Endothelial cell of umbilical vein (primary cell): ENCODE measurements around the gene EXOSC2. TPM values are rescaled to one million over a fixed set of nuclear protein-coding genes. Genes with fewer than 3 reads are reported as not detected.

ENCODE experiments used
- BruUV-seq: library from RNA; stranded (reverse); fragments of 400-500 nt; replicated peaks from 2 replicates; lab custom pipeline; 2021; lab: Mats Ljungman, UMichigan
- CTCF ChIA-PET: fragments of 300-600, 350-600 bp; sonication (Branson Sonifier 250); formaldehyde crosslinking; loops from one replicate; lab custom pipeline; 2021; ENCODE audit warnings: antibody characterized with exemption, inconsistent platforms; lab: Charles Lee
- POLR2A ChIA-PET: fragments of 300-600, 350-600 bp; sonication (Branson Sonifier 250); formaldehyde crosslinking; loops from one replicate; lab custom pipeline; 2021; ENCODE audit warnings: antibody characterized with exemption, inconsistent platforms; lab: Charles Lee
- DNase-seq: peaks from one replicate; pipeline ENCODE4 v3.0.0-alpha.2; 2011; ENCODE audit warnings: low read depth, low spot score
- FAIRE-seq: peaks from 2 replicates; lab custom pipeline; 2011; peaks lifted over from hg19 to GRCh38; lab: Jason Lieb, UNC
- H2AFZ ChIP-seq: 2 replicates; pipeline ENCODE4 v1.6.0; 2012; ENCODE audit warnings: low read depth, low read length, control low read depth, inconsistent platforms
- H3K27ac ChIP-seq: 2 replicates; pipeline ENCODE4 v1.5.1; 2011; ENCODE audit warnings: low read depth, mild to moderate bottlenecking, control low read depth, low read length, moderate library complexity; ENCODE audit not compliant: insufficient read depth
- H3K27me3 ChIP-seq, 2 experiments: 2 replicates each; pipeline versions ENCODE4 v1.6.0 to v1.6.1; 2011; ENCODE audit warnings: low read length in 2 of 2, mixed read lengths in 1 of 2; ENCODE audit not compliant: control insufficient read depth in 2 of 2, insufficient read depth in 2 of 2
- H3K36me3 ChIP-seq, 2 experiments: 2 replicates in 1 of 2; 3 replicates in 1 of 2; pipeline ENCODE4 v1.5.1; 2011; ENCODE audit warnings: low read length in 2 of 2, mild to moderate bottlenecking in 1 of 2, moderate library complexity in 1 of 2; ENCODE audit not compliant: control insufficient read depth in 2 of 2, insufficient read depth in 2 of 2; ENCODE audit errors: extremely low read depth in 1 of 2
- H3K4me1 ChIP-seq: 3 replicates; pipeline ENCODE4 v1.5.1; 2011; ENCODE audit warnings: mild to moderate bottlenecking, low read length; ENCODE audit not compliant: control insufficient read depth, insufficient read depth; ENCODE audit errors: extremely low read depth
- H3K4me2 ChIP-seq: 2 replicates; pipeline ENCODE4 v1.6.1; 2011; ENCODE audit warnings: low read length, control low read depth, mixed read lengths; ENCODE audit not compliant: insufficient read depth
- H3K4me3 ChIP-seq, 3 experiments: fragments of 200-600 bp in 1 of 3; sonication (generic), shearing (Covaris generic) in 1 of 3; replicated peaks in 1 of 3; 2 replicates each; pipeline ENCODE4 v1.5.1; 2011 to 2016; ENCODE audit warnings: control low read depth in 3 of 3, low read length in 3 of 3, mild to moderate bottlenecking in 2 of 3, inconsistent platforms in 1 of 3, low read depth in 1 of 3, moderate library complexity in 1 of 3; ENCODE audit not compliant: insufficient read depth in 1 of 3
- H3K79me2 ChIP-seq: 2 replicates; pipeline ENCODE4 v1.6.0; 2012; ENCODE audit warnings: low read length, inconsistent platforms; ENCODE audit not compliant: control insufficient read depth, insufficient read depth
- H3K9ac ChIP-seq: replicated peaks from 2 replicates; pipeline ENCODE3; 2011; ENCODE audit warnings: low read length, control low read depth; ENCODE audit not compliant: insufficient read depth; ENCODE audit errors: extremely low read depth
- H3K9me1 ChIP-seq: replicated peaks from 3 replicates; pipeline ENCODE4 v1.6.0; 2011; ENCODE audit warnings: mild to moderate bottlenecking, low read length; ENCODE audit not compliant: control insufficient read depth, insufficient read depth; ENCODE audit errors: extremely low read depth
- H3K9me3 ChIP-seq: replicated peaks from 2 replicates; pipeline ENCODE4 v1.5.1; 2012; ENCODE audit warnings: low read length, inconsistent platforms; ENCODE audit not compliant: control insufficient read depth, insufficient read depth
- H4K20me1 ChIP-seq: replicated peaks from 2 replicates; pipeline ENCODE3; 2011; ENCODE audit warnings: mild to moderate bottlenecking, low read length; ENCODE audit not compliant: control insufficient read depth, insufficient read depth; ENCODE audit errors: extremely low read depth
- JUN ChIP-seq: IDR thresholded peaks from 2 replicates; pipeline ENCODE4 v1.6.1; 2011; ENCODE audit warnings: borderline replicate concordance, low read depth; ENCODE audit not compliant: insufficient read length, insufficient read depth
- MYC ChIP-seq: IDR thresholded peaks from one replicate; pipeline ENCODE4 v1.6.1; 2011; ENCODE audit warnings: mild to moderate bottlenecking, low read depth, low read length
- POLR2A ChIP-seq: IDR thresholded peaks from 2 replicates; pipeline ENCODE4 v1.6.1; 2012; ENCODE audit warnings: low read depth, mild to moderate bottlenecking, control low read depth, low read length
- dilution Hi-C: fragments of 300-500 bp; cut with MboI; formaldehyde crosslinking; loops from one replicate; pipeline ENCODE4 v1.15.0; 2019; ENCODE audit warnings: low sequenced_read_pairs; ENCODE audit not compliant: extremely low pct_ligation_motif_present
- intact Hi-C: fragments of 100-400 bp; cut with micrococcal nuclease; formaldehyde crosslinking; loops from one replicate; pipeline ENCODE4 v1.10.0; 2022
- polyA plus RNA-seq, 4 experiments: library from polyadenylated mRNA; depleted of rRNA in 3 of 4; stranded (reverse) in 3 of 4; unstranded in 1 of 4; fragments of >200 nt; gene quantifications; 2 replicates each; pipeline versions ENCODE4 v1.2.1 to v1.2.3, GENCODE V29; 2011 to 2012; ENCODE audit warnings: missing spikeins in 1 of 4
- total RNA-seq: library from RNA; stranded (reverse); gene quantifications from 2 replicates; pipeline ENCODE4 v1.2.3, GENCODE V29; 2021
- TF ChIP-seq, protein P1 (sequence below), 2 donors: IDR thresholded peaks; 1 replicate in 1 of 2; 2 replicates in 1 of 2; pipeline ENCODE4 v1.5.1; 2011; ENCODE audit warnings: low read length in 2 of 2, mild to moderate bottlenecking in 2 of 2, moderate library complexity in 2 of 2, control low read depth in 1 of 2, inconsistent platforms in 1 of 2, low read depth in 1 of 2; ENCODE audit not compliant: insufficient read depth in 1 of 2; ENCODE audit errors: extremely low read depth in 1 of 2
- TF ChIP-seq, protein P2 (sequence below): IDR thresholded peaks from 2 replicates; pipeline ENCODE4 v1.6.1; 2011; ENCODE audit not compliant: insufficient read depth, insufficient read length

EXOSC2 gene
- total and polyA plus RNA-seq, 2 donors (not counting 3 experiments of a cell fraction or from before 2014, with no cell fraction given) = 25.5 to 44.4 TPM

DNA sequence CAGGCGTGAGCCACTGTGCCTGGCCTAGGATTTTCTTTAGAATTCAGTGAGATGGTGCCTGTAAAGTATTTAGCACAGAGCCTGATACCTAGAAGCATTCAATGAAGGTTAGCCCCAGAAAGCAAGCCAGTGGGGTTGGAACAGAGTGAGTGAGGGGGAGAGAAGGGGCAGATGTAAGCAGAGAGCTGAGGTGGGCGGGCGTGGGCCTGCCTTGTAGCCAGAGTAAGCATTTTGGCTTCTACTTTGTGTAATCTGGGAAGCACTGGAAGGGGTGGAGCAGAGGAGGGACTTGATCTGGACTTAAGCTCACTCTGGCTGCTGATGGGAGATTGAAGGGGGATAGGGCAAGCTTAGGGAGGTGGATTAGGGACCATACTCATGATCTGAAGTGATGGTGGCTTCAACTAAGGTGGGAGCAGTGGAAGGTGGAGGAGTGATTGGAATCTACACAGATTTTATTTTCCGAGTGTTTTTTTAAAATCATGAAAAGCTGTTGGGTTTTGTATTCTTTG is 2.6 kb downstream of the EXOSC2 start:
- intact Hi-C loops = loop anchor here (5.0 kb wide), 1 partner anchor 351 kb away; no protein-coding TSS in a partner anchor
- DNase-seq (no peak), FAIRE-seq (no peak)
- Histone ChIP-seq H4K20me1 (no peaks in the 10 kb centered on the region), H2AFZ (no peak overlapping the region), H3K27me3 (no peaks in the 10 kb centered on the region), H3K4me3 (no peak overlapping the region), H3K9me3 (no peaks in the 10 kb centered on the region), H3K4me2 (no peak overlapping the region), H3K79me2 (peaks cover 40% of the 10 kb centered on the region), H3K27ac (no peak overlapping the region), H3K36me3 (peaks cover 6 to 24% of the 10 kb centered on the region in 2 experiments), H3K9ac (no peak overlapping the region), H3K4me1 (peaks cover 9% of the 10 kb centered on the region), H3K9me1 (no peaks in the 10 kb centered on the region)
- POLR2A ChIA-PET = no interaction called here
- TF ChIP-seq JUN (no peak), MYC (no peak)
- TF ChIP-seq, protein P1, sequence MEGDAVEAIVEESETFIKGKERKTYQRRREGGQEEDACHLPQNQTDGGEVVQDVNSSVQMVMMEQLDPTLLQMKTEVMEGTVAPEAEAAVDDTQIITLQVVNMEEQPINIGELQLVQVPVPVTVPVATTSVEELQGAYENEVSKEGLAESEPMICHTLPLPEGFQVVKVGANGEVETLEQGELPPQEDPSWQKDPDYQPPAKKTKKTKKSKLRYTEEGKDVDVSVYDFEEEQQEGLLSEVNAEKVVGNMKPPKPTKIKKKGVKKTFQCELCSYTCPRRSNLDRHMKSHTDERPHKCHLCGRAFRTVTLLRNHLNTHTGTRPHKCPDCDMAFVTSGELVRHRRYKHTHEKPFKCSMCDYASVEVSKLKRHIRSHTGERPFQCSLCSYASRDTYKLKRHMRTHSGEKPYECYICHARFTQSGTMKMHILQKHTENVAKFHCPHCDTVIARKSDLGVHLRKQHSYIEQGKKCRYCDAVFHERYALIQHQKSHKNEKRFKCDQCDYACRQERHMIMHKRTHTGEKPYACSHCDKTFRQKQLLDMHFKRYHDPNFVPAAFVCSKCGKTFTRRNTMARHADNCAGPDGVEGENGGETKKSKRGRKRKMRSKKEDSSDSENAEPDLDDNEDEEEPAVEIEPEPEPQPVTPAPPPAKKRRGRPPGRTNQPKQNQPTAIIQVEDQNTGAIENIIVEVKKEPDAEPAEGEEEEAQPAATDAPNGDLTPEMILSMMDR (IDR thresholded peaks at IDR 0.05; ENCODE audit: extremely low read depth in 1 of 2, insufficient read depth in 1 of 2, low read depth in 1 of 2, low read length in 2 of 2) = no peak
- dilution Hi-C loops = loop anchor here (25.0 kb wide), 1 partner anchor 166 kb away; no protein-coding TSS in a partner anchor
- CTCF ChIA-PET = interaction anchor here (0.9 to 1.2 kb wide), 2 partner anchors 12 to 170 kb away, joined by 3 to 4 read pairs; no protein-coding TSS in a partner anchor
- BruUV-seq = no TSS peak

DNA sequence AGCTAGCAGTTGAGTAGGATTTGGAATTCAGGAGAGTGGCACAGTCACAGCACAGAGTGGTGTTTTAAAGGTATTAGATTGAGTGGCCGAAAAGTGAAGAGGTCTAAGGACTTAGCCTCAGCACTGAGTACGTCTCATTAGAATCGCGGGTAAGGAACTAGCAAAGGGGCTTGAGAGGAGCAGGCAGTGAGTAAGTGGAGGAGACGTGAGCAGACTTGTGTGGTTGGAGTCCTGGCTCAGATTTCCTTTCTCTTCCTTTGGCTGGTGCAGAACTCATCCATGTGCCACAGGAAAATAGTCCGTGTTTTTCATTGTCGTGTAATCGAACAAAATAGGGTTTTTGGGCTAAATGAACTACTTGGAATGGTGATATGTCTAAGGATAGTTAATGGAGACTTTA is 3.4 kb downstream of the EXOSC2 start:
- Histone ChIP-seq H3K27me3 (no peaks in the 10 kb centered on the region), H3K36me3 (peaks cover 10 to 30% of the 10 kb centered on the region in 2 experiments), H3K27ac (no peak overlapping the region), H3K9me3 (no peaks in the 10 kb centered on the region), H3K9me1 (no peaks in the 10 kb centered on the region), H4K20me1 (no peaks in the 10 kb centered on the region), H3K4me3 (no peak overlapping the region), H3K4me1 (peaks cover 11% of the 10 kb centered on the region), H3K9ac (no peak overlapping the region), H3K79me2 (peaks cover 47% of the 10 kb centered on the region), H2AFZ (no peak overlapping the region), H3K4me2 (no peak overlapping the region)
- DNase-seq = no peak
- dilution Hi-C loops (loop anchor here (25.0 kb wide), 1 partner anchor 165 kb away; no protein-coding TSS in a partner anchor), intact Hi-C loops (loop anchor here (5.0 kb wide), 1 partner anchor 350 kb away; no protein-coding TSS in a partner anchor)
- POLR2A ChIA-PET = no interaction called here
- BruUV-seq = no TSS peak
- CTCF ChIA-PET = interaction anchor here (0.9 to 1.2 kb wide), 2 partner anchors 13 to 170 kb away, joined by 3 to 4 read pairs; no protein-coding TSS in a partner anchor
- no peak for FAIRE-seq
- TF ChIP-seq, protein P1 (IDR thresholded peaks at IDR 0.05; ENCODE audit: extremely low read depth in 1 of 2, insufficient read depth in 1 of 2, low read depth in 1 of 2, low read length in 2 of 2) = no peak
- TF ChIP-seq, protein P2, sequence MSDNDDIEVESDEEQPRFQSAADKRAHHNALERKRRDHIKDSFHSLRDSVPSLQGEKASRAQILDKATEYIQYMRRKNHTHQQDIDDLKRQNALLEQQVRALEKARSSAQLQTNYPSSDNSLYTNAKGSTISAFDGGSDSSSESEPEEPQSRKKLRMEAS = no peak
- TF ChIP-seq POLR2A = no peak
